GM23338 (cell line): Measurements from ENCODE around the gene TEX53.

Experiments
- CREB1 ChIP-seq: fragments of 250-450 bp; sonication (Bioruptor Pico); IDR thresholded peaks from 2 replicates; pipeline ENCODE4 v1.5.0; 2020; ENCODE audit warnings: low read depth, mild to moderate bottlenecking, moderate library complexity
- POLR2AphosphoS5 ChIP-seq: IDR thresholded peaks from 2 replicates; pipeline ENCODE4 v1.6.1; 2016; ENCODE audit warnings: antibody characterized with exemption, low read depth
- TF ChIP-seq, protein P1 (sequence below), 2 experiments: fragments of 200-600 bp in 1 of 2; sonication (generic) in 1 of 2; conservative IDR thresholded peaks; 2 replicates each; pipeline versions ENCODE4 v1.5.1 to v1.6.1; 2016 to 2017; ENCODE audit warnings: antibody characterized with exemption in 2 of 2, low read depth in 2 of 2, mild to moderate bottlenecking in 2 of 2, moderate library complexity in 1 of 2

GRCh38 chr9:114664181-114664580 lies 6.6 kb upstream of the TEX53 start:
- TF ChIP-seq, protein P1, sequence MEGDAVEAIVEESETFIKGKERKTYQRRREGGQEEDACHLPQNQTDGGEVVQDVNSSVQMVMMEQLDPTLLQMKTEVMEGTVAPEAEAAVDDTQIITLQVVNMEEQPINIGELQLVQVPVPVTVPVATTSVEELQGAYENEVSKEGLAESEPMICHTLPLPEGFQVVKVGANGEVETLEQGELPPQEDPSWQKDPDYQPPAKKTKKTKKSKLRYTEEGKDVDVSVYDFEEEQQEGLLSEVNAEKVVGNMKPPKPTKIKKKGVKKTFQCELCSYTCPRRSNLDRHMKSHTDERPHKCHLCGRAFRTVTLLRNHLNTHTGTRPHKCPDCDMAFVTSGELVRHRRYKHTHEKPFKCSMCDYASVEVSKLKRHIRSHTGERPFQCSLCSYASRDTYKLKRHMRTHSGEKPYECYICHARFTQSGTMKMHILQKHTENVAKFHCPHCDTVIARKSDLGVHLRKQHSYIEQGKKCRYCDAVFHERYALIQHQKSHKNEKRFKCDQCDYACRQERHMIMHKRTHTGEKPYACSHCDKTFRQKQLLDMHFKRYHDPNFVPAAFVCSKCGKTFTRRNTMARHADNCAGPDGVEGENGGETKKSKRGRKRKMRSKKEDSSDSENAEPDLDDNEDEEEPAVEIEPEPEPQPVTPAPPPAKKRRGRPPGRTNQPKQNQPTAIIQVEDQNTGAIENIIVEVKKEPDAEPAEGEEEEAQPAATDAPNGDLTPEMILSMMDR (conservative IDR thresholded peaks at IDR 0.05; ENCODE audit: low read depth in 2 of 2): no peak
- TF ChIP-seq CREB1 (CRISPR knock-in tag) (no peak), POLR2AphosphoS5 (no peak)
